ENCODE results near the gene CHST13. TPM values are rescaled to one million over a fixed set of nuclear protein-coding genes. Genes with fewer than 3 reads are reported as not detected.

The CHST13 gene
- total RNA-seq, 1 donor from 2014 or later = 4.2 TPM

DNA sequence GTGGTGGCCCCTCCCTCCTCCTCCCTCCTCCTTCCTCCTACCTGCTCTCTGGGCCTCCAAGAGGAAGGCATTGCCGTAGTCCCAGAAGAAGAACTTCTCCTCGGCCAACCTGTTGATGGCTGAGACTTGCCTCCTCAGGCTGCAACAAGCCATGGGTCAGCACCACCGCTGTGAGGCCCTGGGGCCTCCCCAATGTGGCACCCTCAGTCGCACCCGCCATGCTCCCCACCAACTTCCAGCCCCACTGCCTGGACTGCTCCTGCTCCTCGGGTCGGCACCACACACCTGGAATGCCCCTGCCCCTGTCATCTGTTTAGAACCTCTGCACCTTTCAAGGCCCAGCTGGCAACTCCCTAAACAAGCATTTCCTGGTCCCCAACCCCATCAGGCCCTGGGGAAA, 23.9 kb upstream of the CHST13 start:
- intact Hi-C loops (cut with DNase I) = no loop called here
- H3K36me3 ChIP-seq = no peaks in the 10 kb centered on the region

DNA sequence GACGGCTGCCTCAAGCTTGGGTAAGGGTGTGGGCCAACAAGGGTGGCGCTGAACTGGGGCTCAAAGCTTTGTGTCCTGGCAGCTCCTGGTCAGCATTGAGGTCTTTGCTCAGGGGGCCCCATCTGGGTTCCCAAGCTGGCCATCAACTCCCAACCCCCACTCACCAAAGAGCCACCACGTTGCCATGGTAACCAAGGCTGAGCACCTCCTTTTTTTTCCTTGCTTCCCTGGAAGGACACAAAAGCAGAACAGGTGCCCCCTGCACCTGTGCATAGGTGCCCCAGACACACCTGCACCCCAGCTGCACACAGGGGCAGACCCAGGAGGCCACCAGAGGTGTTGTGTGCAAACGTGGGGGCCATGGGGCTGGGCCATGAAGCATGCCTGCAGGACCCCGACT, 22.9 kb upstream of the CHST13 start:
- no peak for DNase-seq (ENCODE audit: extremely low spot score in 2 of 2)
- H3K9me3 ChIP-seq = no peaks in the 10 kb centered on the region
- H3K27me3 ChIP-seq = no peaks in the 10 kb centered on the region
- H3K4me3 ChIP-seq = no peak overlapping the region
- no peaks in the 10 kb centered on the region for H3K36me3 ChIP-seq
- TF ChIP-seq, protein P1, sequence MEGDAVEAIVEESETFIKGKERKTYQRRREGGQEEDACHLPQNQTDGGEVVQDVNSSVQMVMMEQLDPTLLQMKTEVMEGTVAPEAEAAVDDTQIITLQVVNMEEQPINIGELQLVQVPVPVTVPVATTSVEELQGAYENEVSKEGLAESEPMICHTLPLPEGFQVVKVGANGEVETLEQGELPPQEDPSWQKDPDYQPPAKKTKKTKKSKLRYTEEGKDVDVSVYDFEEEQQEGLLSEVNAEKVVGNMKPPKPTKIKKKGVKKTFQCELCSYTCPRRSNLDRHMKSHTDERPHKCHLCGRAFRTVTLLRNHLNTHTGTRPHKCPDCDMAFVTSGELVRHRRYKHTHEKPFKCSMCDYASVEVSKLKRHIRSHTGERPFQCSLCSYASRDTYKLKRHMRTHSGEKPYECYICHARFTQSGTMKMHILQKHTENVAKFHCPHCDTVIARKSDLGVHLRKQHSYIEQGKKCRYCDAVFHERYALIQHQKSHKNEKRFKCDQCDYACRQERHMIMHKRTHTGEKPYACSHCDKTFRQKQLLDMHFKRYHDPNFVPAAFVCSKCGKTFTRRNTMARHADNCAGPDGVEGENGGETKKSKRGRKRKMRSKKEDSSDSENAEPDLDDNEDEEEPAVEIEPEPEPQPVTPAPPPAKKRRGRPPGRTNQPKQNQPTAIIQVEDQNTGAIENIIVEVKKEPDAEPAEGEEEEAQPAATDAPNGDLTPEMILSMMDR (IDR thresholded peaks at IDR 0.05) = no peak
- TF ChIP-seq POLR2AphosphoS5 (IDR thresholded peaks at IDR 0.05; ENCODE audit: insufficient read depth in 1 of 2, low read depth in 1 of 2) (no peak), POLR2A (IDR thresholded peaks at IDR 0.05) (no peak)
- H3K27ac ChIP-seq = no peak overlapping the region
- intact Hi-C loops (cut with DNase I) = no loop called here
- no peaks in the 10 kb centered on the region for H3K4me1 ChIP-seq

More for the DNA sequence above, 23.9 kb upstream of the CHST13 start:
- no peak for TF ChIP-seq POLR2AphosphoS5 (IDR thresholded peaks at IDR 0.05; ENCODE audit: insufficient read depth in 1 of 2, low read depth in 1 of 2)
- TF ChIP-seq, protein P1 (IDR thresholded peaks at IDR 0.05) = no peak
- TF ChIP-seq POLR2A (IDR thresholded peaks at IDR 0.05) = no peak
- no peaks in the 10 kb centered on the region for H3K9me3 ChIP-seq
- no peak overlapping the region for H3K27ac ChIP-seq
- H3K27me3 ChIP-seq = no peaks in the 10 kb centered on the region
- H3K4me1 ChIP-seq = no peaks in the 10 kb centered on the region
- DNase-seq (ENCODE audit: extremely low spot score in 2 of 2) = no peak
- H3K4me3 ChIP-seq = no peak overlapping the region

DNA sequence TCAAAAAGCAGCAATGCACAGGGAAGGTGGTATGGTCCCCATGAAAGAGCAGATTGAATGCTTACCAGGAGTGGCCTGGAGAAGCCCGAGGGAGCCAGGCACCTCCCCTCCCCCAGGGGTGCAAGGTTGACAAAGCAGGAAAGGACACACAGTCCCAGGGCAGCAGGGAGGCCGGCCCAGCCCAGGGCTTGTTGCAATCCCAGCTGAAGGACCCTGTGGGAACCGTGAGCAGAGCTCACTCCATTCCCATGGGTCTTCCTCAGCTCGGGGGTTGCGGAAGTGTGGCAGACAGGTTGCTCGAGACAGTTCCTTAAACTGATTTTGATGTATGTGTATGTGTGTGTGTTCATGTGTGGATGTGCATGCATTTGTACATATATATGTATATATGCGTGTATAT, 22.2 kb upstream of the CHST13 start:
- H3K9me3 ChIP-seq = no peaks in the 10 kb centered on the region
- no peaks in the 10 kb centered on the region for H3K4me1 ChIP-seq
- no peaks in the 10 kb centered on the region for H3K27me3 ChIP-seq
- no peak overlapping the region for H3K4me3 ChIP-seq
- intact Hi-C loops (cut with DNase I) = no loop called here
- TF ChIP-seq POLR2A (IDR thresholded peaks at IDR 0.05) = no peak
- TF ChIP-seq POLR2AphosphoS5 (IDR thresholded peaks at IDR 0.05; ENCODE audit: insufficient read depth in 1 of 2, low read depth in 1 of 2) = no peak
- TF ChIP-seq, protein P1 (IDR thresholded peaks at IDR 0.05) = no peak
- no peak overlapping the region for H3K27ac ChIP-seq
- DNase-seq (ENCODE audit: extremely low spot score in 2 of 2) = no peak
- no peaks in the 10 kb centered on the region for H3K36me3 ChIP-seq

DNA sequence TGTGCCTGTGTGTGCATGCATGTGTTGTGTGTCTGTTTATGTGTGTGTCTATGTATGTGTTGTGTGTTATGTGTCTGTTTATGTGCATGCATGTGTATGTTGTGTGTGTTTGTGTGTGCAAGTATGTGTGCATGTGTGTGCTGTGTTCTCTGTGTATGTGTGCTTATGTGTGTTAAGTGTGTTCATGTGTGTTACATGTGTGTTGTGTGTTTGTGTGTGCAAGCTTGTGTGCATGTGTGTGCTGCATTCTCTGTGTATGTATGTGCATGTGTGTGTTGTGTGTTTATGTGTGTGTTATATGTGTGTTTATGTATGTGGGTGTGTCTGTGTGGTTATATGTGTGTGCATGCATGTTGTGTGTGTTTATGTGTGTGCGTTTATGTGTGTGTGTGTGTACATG, 21.3 kb upstream of the CHST13 start:
- H3K27ac ChIP-seq = no peak overlapping the region
- H3K4me3 ChIP-seq = no peak overlapping the region
- no peak for DNase-seq (ENCODE audit: extremely low spot score in 2 of 2)
- H3K4me1 ChIP-seq = no peaks in the 10 kb centered on the region
- H3K9me3 ChIP-seq = no peaks in the 10 kb centered on the region
- TF ChIP-seq, protein P1 (IDR thresholded peaks at IDR 0.05) = no peak
- TF ChIP-seq POLR2A (IDR thresholded peaks at IDR 0.05) (no peak), POLR2AphosphoS5 (IDR thresholded peaks at IDR 0.05; ENCODE audit: insufficient read depth in 1 of 2, low read depth in 1 of 2) (no peak)
- no peaks in the 10 kb centered on the region for H3K36me3 ChIP-seq
- no peaks in the 10 kb centered on the region for H3K27me3 ChIP-seq
- intact Hi-C loops (cut with DNase I) = no loop called here

DNA sequence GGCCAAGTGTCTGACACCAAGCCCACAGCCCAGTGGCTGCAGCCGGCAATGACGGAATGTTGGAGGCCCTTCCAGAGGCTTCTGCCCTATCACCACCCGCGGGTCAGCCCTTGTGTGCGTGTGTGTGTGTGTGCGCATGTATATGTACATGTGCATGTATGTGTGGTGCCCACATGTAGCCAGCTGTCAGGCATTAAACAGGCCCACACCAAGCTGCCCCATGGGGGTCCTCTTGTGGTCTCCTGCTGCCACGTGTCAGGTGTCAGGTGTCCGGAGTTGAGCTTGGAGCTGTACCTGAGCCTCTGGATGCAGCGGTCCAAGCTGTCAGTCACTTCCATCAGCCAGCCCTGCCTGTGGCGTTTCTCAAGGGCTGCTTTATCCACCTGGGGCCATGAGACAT, 20.3 kb upstream of the CHST13 start:
- no peaks in the 10 kb centered on the region for H3K36me3 ChIP-seq
- H3K9me3 ChIP-seq = no peaks in the 10 kb centered on the region
- H3K27me3 ChIP-seq = no peaks in the 10 kb centered on the region
- TF ChIP-seq POLR2AphosphoS5 (IDR thresholded peaks at IDR 0.05; ENCODE audit: insufficient read depth in 1 of 2, low read depth in 1 of 2) (no peak), POLR2A (IDR thresholded peaks at IDR 0.05) (no peak)
- TF ChIP-seq, protein P1 (IDR thresholded peaks at IDR 0.05) = no peak
- H3K4me3 ChIP-seq = no peak overlapping the region
- DNase-seq (ENCODE audit: extremely low spot score in 2 of 2) = no peak
- no peak overlapping the region for H3K27ac ChIP-seq
- intact Hi-C loops (cut with DNase I) = no loop called here
- no peaks in the 10 kb centered on the region for H3K4me1 ChIP-seq
